Cardiac atrium fibroblast (primary cell): Measurements from ENCODE around the gene ADO. TPM values are rescaled to one million over a fixed set of nuclear protein-coding genes. Genes with fewer than 3 reads are reported as not detected.

ENCODE experiments used
- total RNA-seq: library from RNA; depleted of rRNA; stranded (reverse); fragments of >200 nt; gene quantifications from 2 replicates; pipeline ENCODE4 v1.2.3, GENCODE V29; 2015

The ADO gene
- 17.0 and 18.3 TPM in 2 replicates for total RNA-seq

DNA sequence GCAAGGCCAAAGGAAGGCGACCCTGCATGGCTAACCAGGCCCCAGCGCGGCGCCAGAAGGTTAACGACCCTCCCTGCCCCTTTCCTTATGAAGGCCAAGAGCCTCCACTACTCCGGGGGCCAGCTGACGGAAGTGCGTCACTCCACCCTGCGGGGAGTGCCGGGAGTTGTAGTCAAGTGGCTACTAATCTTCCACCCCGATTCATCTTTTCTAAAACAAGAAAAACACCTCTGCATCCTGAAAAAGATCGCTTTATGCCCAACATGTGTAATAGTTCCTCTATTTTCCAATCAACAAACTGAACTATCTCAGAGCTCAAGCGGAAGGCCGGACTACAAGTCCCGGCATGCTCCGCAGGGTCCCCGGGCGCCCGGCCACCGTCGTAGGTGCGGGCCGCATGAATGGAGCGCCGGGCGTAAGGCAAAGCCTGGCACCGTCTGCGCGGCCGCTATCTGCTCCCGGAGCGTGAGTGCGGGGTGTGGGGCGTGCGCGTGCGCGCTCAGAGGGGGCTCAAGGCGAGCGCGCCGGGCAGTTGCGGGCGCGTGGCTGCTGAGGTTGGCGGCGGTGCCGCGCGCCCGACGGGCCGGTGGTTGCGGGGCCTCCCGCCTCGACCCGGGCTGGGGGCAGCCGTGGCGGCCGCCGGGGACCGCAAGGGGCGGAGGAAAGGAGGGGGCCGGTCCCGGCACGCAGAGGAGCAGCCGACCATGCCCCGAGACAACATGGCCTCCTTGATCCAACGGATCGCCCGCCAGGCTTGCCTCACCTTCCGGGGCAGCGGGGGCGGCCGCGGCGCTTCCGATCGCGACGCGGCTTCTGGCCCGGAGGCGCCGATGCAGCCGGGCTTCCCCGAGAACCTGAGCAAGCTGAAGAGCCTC, at the start of gene ADO:
Gene ADO, plus strand, starts transcription at position 365 of the 875 bp plus-strand sequence. Its CDS starts 340 bp downstream, at position 705.

GRCh38 chr10:62816331-62817120, 12.0 kb downstream of the ADO start, which contains the start of gene EGR2:
Gene EGR2 (minus strand): TSS chr10:62816366. CDS start chr10:62816029, 337 bp downstream.

Other genes with a start within 250 kb of the ADO start
- gene EGR2, start 11.6 kb downstream of the ADO start, total RNA-seq: 4.9 and 9.4 TPM in 2 replicates